ENCODE measurements around the gene SNX18. TPM values are rescaled to one million over a fixed set of nuclear protein-coding genes. Genes with fewer than 3 reads are reported as not detected.
"Not testable (repeated sequence)": the region's sequence is repeated elsewhere in the genome, so short reads cannot be mapped to it uniquely, and the experiment has no call there.

SNX18 gene
- total RNA-seq, 4 donors from 2014 or later = 26.3 to 36.3 (median 30.6) TPM

DNA sequence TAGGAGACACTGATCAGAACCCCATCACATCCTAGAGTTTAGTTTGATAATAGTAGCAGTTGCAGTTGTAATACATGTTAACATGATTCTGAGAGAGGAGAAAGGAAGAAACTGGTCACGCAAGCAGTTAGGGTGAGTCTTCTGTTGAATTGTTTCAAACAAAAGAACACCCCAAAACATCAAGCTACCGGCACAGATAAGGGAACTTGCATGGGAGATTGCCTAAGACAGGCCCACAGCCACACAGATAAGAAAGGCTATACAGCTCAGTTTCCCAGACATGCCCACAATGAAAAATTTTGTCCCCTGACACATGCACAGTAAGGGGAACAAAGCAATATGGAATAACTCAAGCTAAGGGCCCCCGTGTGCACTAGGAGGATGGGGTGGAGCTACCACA is 46.2 kb upstream of the SNX18 start:
- Histone ChIP-seq H3K27ac (no peak overlapping the region), H3K27me3 (no peaks in the 10 kb centered on the region), H3K4me1 (peaks cover 0 to 9% (median 0%) of the 10 kb centered on the region in 3 donors), H3K4me3 (no peak overlapping the region), H3K36me3 (no peaks in the 10 kb centered on the region), H3K9me3 (no peaks in the 10 kb centered on the region)
- DNase-seq = no peak
- no peak for TF ChIP-seq POLR2A (IDR thresholded peaks at IDR 0.05)
- TF ChIP-seq, protein P1, sequence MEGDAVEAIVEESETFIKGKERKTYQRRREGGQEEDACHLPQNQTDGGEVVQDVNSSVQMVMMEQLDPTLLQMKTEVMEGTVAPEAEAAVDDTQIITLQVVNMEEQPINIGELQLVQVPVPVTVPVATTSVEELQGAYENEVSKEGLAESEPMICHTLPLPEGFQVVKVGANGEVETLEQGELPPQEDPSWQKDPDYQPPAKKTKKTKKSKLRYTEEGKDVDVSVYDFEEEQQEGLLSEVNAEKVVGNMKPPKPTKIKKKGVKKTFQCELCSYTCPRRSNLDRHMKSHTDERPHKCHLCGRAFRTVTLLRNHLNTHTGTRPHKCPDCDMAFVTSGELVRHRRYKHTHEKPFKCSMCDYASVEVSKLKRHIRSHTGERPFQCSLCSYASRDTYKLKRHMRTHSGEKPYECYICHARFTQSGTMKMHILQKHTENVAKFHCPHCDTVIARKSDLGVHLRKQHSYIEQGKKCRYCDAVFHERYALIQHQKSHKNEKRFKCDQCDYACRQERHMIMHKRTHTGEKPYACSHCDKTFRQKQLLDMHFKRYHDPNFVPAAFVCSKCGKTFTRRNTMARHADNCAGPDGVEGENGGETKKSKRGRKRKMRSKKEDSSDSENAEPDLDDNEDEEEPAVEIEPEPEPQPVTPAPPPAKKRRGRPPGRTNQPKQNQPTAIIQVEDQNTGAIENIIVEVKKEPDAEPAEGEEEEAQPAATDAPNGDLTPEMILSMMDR (IDR thresholded peaks at IDR 0.05) = no peak
- 41 to 59% methylated on average over 3 of the region's 3 CpGs for WGBS, 2 donors
- intact Hi-C loops (cut with DNase I) = no loop called here

DNA sequence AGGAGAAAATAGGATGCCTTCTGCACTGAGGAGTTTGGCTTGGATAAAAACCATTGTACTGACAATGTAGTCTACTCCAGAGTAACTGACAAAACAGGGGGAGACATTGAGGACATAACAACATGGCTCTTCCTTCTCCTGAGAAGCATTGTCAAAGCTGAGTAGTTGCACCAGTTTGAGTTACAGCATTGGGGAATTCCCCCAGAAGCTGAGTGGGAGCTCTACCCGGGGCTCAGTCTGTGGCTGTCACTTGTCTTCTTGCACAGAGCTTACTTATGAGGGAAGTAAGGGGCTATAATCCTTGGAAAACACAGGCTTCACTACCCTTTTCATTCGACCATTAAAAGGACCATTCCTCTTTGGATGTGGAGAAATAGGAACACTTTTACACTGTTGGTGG is 40.9 kb upstream of the SNX18 start:
- TF ChIP-seq, protein P1 (IDR thresholded peaks at IDR 0.05) = no peak
- no peak for TF ChIP-seq POLR2A (IDR thresholded peaks at IDR 0.05)
- intact Hi-C loops (cut with DNase I) = no loop called here
- DNase-seq = no peak
- 62% methylated on average over 2 of the region's 2 CpGs; no CpG with 5 or more reads in 1 of the 2 donors for WGBS, 2 donors
- Histone ChIP-seq H3K4me3 (no peak overlapping the region), H3K36me3 (no peaks in the 10 kb centered on the region), H3K27ac (no peak overlapping the region), H3K4me1 (no peaks in the 10 kb centered on the region), H3K27me3 (no peaks in the 10 kb centered on the region), H3K9me3 (no peaks in the 10 kb centered on the region)

DNA sequence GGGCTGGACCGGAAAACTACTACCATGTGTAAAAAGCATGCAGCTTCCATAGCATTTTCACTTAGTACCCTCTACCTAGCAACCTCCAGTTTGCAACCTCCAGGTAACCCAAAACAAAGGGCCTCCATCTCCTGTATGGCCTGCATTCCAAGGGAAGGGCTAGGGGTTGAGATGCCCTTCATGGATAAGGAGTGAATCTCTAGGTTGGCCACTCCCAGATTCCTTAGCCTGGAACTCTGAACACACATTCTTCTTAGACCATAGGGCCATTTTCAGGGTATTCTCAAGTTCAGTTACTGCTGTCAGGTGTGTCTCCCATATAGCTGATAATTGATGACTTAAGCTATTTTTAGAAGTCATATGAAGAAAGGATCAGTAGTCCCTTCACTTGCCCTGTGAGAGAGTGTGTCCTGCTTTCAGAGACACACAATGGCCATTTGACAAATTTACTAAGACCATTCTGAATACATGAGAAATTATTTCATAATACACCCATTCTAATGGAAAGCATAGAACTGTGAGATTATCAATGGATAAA is 39.5 kb upstream of the SNX18 start:
- Histone ChIP-seq H3K36me3 (no peaks in the 10 kb centered on the region), H3K4me3 (no peak overlapping the region), H3K4me1 (no peaks in the 10 kb centered on the region), H3K27ac (no peak overlapping the region), H3K9me3 (no peaks in the 10 kb centered on the region), H3K27me3 (no peaks in the 10 kb centered on the region)
- DNase-seq = no peak
- intact Hi-C loops (cut with DNase I) = no loop called here
- TF ChIP-seq, protein P1 (IDR thresholded peaks at IDR 0.05) = no peak
- TF ChIP-seq POLR2A (IDR thresholded peaks at IDR 0.05) = no peak
- WGBS, 2 donors = 85 to 100% methylated on average over 1 of the region's 1 CpG

DNA sequence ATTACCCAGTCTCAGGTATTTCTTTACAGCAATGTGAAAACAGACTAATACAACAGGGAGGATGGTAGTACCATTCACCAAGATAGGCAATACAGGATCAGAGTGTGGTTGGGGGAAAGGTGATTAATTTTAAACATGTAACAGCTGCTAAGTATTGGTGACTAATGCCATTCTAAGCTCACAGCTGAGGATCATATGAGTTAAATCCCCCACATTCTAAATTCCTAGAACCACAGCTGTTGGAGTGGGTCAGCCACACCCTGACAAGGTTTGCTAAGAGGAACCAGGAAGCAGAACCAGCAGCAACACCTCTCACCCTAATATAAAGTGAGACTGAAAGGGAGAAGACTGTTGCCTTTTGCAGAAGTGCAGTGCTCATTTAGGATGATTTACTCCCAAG is 37.3 kb upstream of the SNX18 start:
- H3K36me3 ChIP-seq = no peaks in the 10 kb centered on the region
- no peak for DNase-seq
- no peak overlapping the region for H3K4me3 ChIP-seq
- H3K4me1 ChIP-seq = no peaks in the 10 kb centered on the region
- H3K9me3 ChIP-seq = no peaks in the 10 kb centered on the region
- no peaks in the 10 kb centered on the region for H3K27me3 ChIP-seq
- intact Hi-C loops (cut with DNase I) = loop anchor here (10.0 kb wide), 1 partner anchor 245 kb away; no protein-coding TSS in a partner anchor
- TF ChIP-seq POLR2A (IDR thresholded peaks at IDR 0.05) = no peak
- TF ChIP-seq, protein P1 (IDR thresholded peaks at IDR 0.05) = no peak
- no peak overlapping the region for H3K27ac ChIP-seq

DNA sequence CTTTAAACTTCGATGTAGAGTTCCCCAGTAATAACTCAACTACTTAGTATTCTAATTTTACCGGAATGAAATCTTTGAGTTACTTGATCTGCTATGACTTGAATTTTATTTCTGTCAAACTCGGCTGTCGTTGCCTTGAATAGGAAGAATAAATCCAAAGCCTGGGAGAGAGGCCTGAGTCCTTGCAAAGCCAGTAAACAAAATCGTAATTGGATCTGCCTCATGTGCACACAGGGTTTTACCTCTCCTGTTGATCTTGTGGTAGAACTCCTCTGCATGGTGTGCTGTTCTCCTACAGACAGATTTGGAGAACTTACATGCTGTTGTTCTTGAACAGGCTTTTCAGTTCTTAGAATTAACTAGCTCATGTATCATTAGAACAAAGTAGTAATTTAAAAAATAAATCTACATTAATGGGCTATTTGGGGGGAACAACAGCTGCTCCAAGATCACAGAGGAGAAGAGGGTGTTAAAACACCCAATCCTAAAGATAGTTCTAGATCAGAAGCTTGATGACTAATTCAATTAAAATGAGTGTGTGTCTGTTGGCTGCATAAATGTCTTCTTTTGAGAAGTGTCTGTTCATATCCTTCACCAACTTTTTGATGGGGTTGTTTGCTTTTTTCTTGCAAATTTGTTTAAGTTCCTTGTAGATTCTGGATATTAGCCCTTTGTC is 33.2 kb upstream of the SNX18 start:
- Histone ChIP-seq H3K27ac (no peak overlapping the region), H3K4me1 (peaks cover 0 to 4% (median 0%) of the 10 kb centered on the region in 3 donors), H3K4me3 (no peak overlapping the region), H3K9me3 (no peaks in the 10 kb centered on the region), H3K27me3 (no peaks in the 10 kb centered on the region), H3K36me3 (no peaks in the 10 kb centered on the region)
- TF ChIP-seq POLR2A (IDR thresholded peaks at IDR 0.05) = no peak
- TF ChIP-seq, protein P1 (IDR thresholded peaks at IDR 0.05) = no peak
- no peak for DNase-seq
- WGBS, 2 donors = 73 to 75% methylated on average over 5 of the region's 5 CpGs
- intact Hi-C loops (cut with DNase I) = loop anchor here (10.0 kb wide), 1 partner anchor 250 kb away; no protein-coding TSS in a partner anchor

DNA sequence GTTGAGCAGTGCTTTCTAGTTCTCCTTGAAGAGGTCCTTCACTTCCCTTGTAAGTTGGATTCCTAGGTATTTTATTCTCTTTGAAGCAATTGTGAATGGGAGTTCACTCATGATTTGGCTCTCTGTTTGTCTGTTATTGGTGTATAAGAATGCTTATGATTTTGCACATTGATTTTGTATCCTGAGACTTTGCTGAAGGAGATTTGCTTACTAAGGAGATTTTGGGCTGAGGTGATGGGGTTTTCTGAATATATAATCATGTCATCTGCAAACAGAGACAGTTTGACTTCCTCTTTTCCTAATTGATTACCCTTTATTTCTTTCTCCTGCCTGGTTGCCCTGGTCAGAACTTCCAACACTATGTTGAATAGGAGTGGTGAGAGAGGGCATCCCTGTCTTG is 31.9 kb upstream of the SNX18 start:
- H3K27ac ChIP-seq, H3K4me1 ChIP-seq, H3K36me3 ChIP-seq, DNase-seq, H3K4me3 ChIP-seq, H3K9me3 ChIP-seq, H3K27me3 ChIP-seq: not testable (repeated sequence)
- intact Hi-C loops (cut with DNase I) = loop anchor here (10.0 kb wide), 1 partner anchor 251 kb away; no protein-coding TSS in a partner anchor

DNA sequence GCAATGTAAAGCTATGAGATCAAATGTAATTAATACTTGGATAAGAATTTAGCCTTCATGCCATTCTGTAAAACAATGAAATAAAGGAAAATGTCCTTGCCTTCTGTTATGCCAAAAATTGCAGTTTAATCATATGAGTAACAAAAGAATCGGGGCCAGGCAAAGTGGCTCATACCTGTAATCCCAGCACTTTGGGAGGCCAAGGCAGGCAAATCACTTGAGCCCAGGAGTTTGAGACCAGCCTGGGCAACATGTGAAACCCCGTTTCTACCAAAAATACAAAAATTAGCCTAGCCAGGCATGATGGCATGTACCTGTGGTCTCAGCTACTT is 27.9 kb upstream of the SNX18 start:
- not testable (repeated sequence) for DNase-seq, H3K36me3 ChIP-seq, H3K4me3 ChIP-seq, H3K27ac ChIP-seq, H3K4me1 ChIP-seq, H3K27me3 ChIP-seq, H3K9me3 ChIP-seq
- WGBS, 2 donors = 29 to 45% methylated on average over 1 of the region's 2 CpGs
- intact Hi-C loops (cut with DNase I) = loop anchor here (10.0 kb wide), 1 partner anchor 255 kb away; no protein-coding TSS in a partner anchor

Measured in esophagus squamous epithelium (tissue), 5 donors.